HG02642 (cell line): ENCODE results near the gene KIF11.
A peak's percentile ranks its signal among the peaks of the same experiment; 100 is the strongest.

Experiments used
- ATAC-seq: cut with Tn5 transposase; IDR thresholded peaks from one replicate; pipeline ENCODE4 v1.9.1; 2021; ENCODE audit warnings: mild to moderate bottlenecking; ENCODE audit not compliant: unreplicated experiment, poor library complexity

Gene KIF11

DNA sequence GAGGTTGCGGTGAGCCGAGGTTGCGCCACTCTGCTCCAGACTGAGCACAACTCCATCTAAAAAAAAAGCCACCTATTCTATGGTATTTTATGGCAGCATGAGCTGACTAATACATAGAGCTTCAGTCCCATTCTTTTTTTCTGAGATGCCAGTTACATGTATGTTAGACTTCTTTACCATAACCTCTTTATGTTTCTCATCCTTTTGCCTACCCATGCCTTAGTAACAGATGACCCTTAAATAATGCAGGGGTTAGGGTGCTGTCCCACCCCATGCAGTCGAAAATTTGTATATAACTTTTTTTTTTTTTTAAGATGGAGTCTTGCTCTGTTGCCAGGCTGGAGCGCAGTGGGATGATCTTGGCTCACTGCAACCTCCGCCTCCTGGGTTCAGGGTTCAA lies 74.1 kb downstream of the KIF11 start:
- ATAC-seq: no peak

DNA sequence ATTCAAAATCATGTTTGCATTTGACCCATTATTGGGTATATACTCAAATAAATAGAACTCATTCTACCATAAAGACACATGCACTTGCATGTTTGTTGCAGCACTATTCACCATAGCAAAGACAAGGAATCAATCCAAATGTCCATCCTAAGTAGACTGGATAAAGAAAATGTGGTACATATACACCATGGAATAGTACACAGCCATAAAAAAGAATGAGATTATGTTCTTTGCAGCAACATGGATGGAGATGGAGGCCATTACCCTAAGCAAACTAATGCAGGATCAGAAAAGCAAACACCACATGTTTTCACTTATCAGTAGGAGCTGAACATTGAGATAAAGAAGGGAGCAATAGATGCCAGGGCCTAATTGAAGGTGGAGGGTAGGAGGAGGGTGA lies 84.8 kb downstream of the KIF11 start:
- ATAC-seq: no peak

GRCh38 chr10:92678206-92678605 lies 85.3 kb downstream of the KIF11 start:
- no peak for ATAC-seq

DNA sequence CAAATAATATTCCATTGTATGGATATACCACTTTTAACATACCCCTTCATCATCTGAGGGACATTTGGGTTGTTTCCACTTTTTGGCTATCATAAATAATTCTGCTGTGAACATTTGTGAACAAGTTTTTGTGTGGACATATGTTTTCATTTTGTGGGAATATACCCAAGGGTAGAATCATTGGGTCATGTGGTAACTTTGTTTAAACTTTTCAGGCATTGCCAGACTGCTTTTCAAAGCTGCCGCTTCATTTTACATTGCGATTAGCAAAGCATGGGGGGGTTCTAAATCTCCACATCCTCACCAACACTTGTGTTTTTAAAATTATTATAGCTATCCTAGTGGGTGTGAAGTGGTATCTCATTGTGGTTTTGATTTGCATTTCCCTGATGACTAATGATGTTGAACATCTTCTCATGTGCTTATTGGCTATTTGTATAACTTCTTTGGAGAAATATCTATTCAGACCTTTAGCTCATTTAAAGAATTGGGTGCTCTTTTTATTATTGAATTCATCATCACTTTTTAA lies 88.4 kb downstream of the KIF11 start:
- ATAC-seq: no peak

GRCh38 chr10:92688573-92688926 lies 95.6 kb downstream of the KIF11 start:
- ATAC-seq: no peak

- ATAC-seq: peak; percentile 28
Observed at GRCh38 chr10:92688927-92689662, 96.2 kb downstream of the KIF11 start.

DNA sequence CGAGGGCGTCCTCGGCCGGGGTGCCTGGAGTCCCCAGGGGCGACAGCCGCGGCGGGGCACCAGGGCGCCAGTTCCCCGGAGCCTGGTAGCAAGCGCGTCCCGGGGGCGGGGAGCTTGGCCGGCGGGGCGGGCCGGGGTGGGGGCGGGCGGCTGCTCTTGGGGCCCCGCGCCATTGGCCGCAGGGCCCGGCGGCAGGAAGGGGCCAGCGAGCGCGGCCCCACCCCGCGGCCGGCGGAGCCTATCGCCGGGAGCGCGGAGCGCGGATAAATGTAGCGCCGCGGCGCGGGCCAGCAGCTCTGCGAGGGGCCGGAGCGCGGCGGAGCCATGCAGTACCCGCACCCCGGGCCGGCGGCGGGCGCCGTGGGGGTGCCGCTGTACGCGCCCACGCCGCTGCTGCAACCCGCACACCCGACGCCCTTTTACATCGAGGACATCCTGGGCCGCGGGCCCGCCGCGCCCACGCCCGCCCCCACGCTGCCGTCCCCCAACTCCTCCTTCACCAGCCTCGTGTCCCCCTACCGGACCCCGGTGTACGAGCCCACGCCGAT lies 96.8 kb downstream of the KIF11 start, which contains the start of gene HHEX:
HHEX (plus strand) TSS at position 293 of the 548 bp plus-strand sequence; CDS start at position 325, 32 bp downstream.
- ATAC-seq: peak; percentile 64

- peak; percentile 34 for ATAC-seq
Observed at GRCh38 chr10:92690211-92690914, 97.4 kb downstream of the KIF11 start.

DNA sequence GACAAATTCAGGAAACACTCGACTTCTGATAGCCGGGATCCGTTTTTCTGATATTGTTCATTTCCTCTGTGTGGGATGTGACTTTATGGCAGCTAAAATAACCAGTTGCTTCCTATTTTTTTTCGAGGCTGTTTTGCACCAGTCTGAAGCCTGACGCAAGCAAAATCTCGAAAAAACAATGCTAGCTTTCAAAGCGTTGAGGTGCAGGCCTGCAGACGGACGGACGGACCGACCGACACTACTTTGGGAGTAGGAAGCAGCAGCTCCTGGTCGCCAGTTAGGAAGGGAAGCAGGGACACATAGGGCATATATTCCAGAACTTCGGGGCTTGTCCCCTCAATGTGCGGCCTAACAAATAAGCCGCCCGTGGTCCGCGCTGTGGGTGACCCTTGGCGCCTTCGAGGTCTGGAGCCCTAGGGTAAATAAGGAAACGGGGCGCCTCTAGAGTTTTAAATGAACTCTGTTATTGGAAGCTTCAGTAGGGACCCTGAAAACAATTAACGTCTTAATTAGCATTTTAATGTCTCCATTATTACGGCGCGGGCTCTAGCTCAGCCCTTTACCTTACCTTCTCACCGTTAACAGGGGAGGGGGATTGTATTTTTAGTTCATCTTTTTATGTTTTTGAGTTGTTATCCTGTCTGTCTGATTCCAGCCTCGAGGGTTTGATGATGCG lies 98.1 kb downstream of the KIF11 start:
- no peak for ATAC-seq

DNA sequence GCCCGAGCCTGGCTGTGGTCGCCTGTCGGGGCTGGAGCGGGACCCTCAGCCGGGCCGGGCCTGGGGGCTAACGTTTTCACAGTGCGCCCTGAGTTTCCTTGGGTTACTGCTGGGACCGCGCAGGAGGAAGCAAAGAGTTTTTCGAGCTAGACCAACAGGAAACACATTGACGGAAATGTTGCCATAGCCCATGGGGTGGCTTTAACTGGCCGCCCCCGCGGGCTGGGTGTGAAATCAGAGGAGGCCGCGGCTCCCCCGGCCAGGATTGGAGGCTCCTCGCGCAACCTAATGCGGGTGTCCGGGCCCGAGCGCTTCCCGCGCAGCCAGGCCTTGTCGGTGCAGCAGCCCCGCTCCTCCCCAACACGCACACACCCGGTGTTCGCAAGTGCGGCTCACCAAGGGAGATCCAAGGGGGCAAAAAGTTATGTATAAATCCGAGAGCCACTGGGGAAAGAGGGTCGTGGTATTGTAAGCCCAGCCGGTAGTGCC lies 98.7 kb downstream of the KIF11 start:
- no peak for ATAC-seq

DNA sequence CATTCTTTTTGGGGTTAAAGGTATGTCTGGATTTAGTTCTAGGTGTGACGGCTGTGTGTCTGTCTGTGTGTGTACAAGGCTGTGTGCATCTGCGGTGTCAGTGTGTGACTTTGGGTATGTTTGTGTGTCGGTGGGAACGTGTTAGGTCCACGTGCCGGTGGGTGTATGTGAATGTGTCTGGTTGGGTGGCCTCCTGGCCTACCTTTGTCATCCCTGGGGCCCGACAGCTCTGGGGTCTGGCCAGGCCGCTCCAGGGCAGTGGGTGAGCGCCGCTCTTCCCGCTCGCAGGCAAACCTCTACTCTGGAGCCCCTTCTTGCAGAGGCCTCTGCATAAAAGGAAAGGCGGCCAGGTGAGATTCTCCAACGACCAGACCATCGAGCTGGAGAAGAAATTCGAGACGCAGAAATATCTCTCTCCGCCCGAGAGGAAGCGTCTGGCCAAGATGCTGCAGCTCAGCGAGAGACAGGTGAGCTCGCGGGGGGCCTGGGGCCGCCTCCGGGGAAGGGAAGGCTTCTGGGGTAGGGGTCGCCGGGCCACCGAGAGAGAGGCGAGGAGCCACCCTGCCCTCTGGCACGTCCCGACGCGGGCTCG lies 99.2 kb downstream of the KIF11 start:
- ATAC-seq: no peak

GRCh38 chr10:92692697-92693533 lies 100.0 kb downstream of the KIF11 start:
- no peak for ATAC-seq

DNA sequence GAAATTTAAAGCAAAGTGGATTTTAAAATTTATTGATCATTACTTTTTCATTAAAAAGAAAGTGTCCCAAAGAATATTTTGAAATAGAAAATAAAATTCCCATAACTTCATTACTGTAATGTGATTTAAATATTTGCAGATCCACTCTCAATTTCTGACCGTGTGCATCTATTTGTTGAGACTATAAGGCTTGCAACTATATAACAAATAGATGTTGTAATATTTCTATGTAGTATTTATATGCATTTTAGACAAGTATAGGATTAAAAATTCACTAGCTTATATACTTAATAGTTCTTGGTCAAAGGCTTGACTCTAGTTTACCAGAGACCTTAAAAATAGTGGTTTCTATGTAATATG lies 100.6 kb downstream of the KIF11 start:
- no peak for ATAC-seq

DNA sequence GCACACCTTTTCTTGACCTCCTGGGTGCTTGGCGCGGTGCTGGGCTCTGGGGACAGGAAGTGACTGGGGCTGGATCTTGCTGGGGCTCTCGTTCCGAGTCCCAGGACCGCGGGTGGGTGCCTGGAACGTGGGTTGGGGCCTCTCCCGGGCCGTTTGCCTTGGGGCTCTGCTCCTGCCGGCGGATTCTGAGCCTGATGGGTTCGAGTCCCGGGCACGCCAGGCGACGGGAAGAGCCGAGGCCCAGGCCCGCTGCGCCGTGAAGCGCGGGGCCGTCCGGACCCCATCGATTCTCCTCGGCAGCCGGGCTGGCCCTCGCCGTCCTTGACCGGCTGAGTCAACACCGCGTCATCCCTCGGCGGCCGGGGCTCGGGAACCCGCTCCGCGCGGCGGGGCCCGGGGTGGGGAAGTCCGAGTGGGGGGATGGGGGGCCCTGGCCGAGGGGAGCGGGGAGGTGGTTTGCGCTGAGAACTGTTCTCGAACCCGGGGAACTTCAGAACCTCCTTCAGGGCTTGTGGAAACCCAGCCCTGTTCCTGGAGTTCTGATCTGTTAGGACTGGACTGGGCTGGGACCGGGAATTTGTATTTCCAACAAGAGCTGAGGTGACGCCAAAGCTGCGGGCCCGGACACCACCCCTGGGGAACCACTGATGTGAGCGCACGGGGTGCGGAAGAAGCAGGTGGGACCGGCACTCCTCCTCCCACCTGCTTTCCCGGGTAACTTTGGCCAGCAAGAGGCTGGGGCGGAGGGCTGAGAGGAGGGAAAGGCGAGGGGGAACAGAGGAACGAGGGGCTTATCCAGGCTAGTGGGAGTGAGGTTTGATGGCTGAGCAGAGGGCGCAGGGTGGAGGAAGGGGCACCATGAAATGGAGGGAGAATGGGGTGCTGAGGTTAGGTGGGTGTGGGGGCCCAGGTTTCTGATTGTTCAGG lies 103.0 kb downstream of the KIF11 start:
- no peak for ATAC-seq

DNA sequence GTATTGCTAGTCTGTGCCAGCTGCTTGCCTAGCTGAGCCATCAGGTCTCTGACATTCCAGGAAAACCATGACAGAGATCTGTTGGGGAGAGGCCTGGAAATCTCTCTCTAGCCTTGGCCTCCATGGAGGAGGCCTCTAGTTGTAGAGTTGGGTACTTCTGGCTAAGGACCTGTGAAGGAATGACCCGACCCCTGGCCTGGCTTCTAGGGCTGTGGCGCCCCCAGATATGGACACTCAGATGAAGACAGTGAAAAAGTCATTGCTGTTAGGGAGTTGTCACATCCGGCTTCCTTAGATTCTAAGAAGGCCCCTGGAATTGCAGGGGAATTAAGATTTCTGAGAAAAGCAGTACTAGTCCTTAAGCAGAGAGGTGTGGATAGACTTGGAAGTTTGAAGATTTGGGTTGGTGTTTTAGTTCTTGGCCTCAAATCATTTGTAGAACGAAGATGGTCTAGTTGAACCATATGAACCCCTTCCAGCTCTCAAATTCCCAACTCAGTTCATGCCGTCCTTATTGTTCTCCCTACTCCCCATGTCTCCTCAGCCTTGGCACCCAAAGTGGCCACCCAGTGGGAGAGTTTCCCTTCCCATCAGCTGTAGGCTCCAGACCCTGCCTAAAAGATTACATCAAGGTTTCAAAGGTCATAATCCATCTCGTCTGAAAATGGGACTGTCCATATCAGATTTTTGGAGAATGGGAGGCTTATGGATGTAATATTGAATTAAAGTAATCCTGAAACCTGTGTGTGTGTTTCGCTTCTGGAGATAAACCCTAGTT lies 103.9 kb downstream of the KIF11 start:
- no peak for ATAC-seq

DNA sequence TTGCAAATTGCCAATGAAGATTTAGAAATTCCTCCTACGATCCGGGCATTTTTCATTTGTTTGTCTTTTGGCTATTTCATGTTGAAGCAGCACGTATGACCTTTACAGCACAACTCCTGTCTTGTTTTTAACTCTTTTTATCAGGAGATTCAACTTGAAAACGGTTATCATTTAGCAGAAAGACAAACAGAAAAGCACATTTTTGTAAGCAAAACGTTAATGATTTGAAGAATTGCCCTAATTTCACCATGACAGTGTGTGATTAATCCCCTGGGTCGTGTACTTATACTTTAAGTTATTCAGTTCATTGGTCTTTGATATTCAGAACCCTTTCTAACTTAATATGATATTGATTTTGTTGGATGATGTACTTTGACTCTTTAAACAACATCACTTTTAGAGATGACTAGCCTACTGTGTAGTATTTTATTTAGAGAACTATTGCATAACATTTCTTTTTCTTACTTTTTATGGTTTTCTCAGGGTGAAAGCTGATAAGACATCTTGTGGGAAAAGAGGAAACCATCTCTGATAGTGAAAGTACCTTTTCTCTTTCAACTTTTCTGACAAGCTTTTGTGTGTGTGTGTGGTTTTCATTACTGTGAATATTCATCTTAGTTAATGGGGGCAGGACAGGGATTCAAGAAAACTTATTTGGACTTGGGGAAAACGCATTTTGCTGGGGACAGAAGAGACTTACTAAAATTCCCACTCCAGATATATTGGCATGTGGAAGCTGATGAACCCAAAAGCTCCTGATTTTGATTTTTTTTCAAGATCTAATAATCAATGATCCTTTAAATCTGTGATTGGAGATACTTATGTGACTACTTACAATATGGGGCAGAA lies 105.0 kb downstream of the KIF11 start:
- no peak for ATAC-seq

DNA sequence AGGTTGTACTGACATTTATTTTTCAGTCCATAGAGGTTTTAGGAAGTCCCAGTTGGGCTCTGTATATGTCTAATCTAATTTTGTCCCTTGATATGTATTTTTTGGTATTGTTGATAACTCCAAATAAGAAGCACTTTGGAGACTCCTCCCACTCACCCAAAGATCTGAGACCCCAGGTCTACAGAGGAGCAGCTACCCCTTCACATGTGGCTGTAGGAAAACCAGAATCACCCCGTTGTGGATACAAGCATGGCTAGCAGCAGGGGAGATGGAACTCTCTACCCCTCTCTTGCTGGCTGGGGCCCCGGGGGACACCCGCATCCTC lies 106.2 kb downstream of the KIF11 start:
- no peak for ATAC-seq
